GM20000 (cell line): ENCODE data around the gene SHISAL1.

Experiments
- DNase-seq: peaks from one replicate; pipeline ENCODE4 v3.0.0; 2012; ENCODE audit warnings: low spot score
- CTCF ChIP-seq: IDR thresholded peaks from 2 replicates; pipeline ENCODE4 v1.5.1; 2012; ENCODE audit warnings: mild to moderate bottlenecking, control low read depth; ENCODE audit errors: extremely low read depth, missing control alignments

SHISAL1 gene

GRCh38 chr22:44288913-44289312, 23.8 kb downstream of the SHISAL1 start:
- no peak for DNase-seq
- TF ChIP-seq CTCF, result no peak

- no peak for TF ChIP-seq CTCF
- no peak for DNase-seq
These were observed 25.0 kb downstream of the SHISAL1 start for GRCh38 chr22:44287741-44288140.

- DNase-seq, result no peak
- TF ChIP-seq CTCF, result no peak
These were observed 25.5 kb downstream of the SHISAL1 start for GRCh38 chr22:44287121-44287693.

GRCh38 chr22:44286646-44287045, 26.1 kb downstream of the SHISAL1 start:
- DNase-seq, result no peak
- no peak for TF ChIP-seq CTCF

GRCh38 chr22:44284711-44285110, 28.0 kb downstream of the SHISAL1 start:
- TF ChIP-seq CTCF, result no peak
- DNase-seq, result no peak

- no peak for TF ChIP-seq CTCF
- no peak for DNase-seq
These were observed 30.7 kb downstream of the SHISAL1 start for GRCh38 chr22:44281768-44282637.

GRCh38 chr22:44280665-44281188, 32.0 kb downstream of the SHISAL1 start:
- no peak for DNase-seq
- no peak for TF ChIP-seq CTCF
